ENCODE data around the gene TXNRD2. TPM values are rescaled to one million over a fixed set of nuclear protein-coding genes. Genes with fewer than 3 reads are reported as not detected.

Gene TXNRD2
- polyA plus RNA-seq, 1 donor from 2014 or later = 4.1 TPM

GRCh38 chr22:19879246-19879570 lies 62.4 kb downstream of the TXNRD2 start:
- H3K4me3 ChIP-seq (ENCODE audit: low read length) = no peak overlapping the region
- H3K9ac ChIP-seq (ENCODE audit: low read length) = no peak overlapping the region
- no peaks in the 10 kb centered on the region for H3K9me3 ChIP-seq (ENCODE audit: low read length)
- no peaks in the 10 kb centered on the region for H3K27me3 ChIP-seq (ENCODE audit: insufficient read depth, low read depth, low read length)
- H3K9me2 ChIP-seq (ENCODE audit: insufficient read depth, low read length) = no peaks in the 10 kb centered on the region
- no peak overlapping the region for H2AFZ ChIP-seq (ENCODE audit: low read depth, low read length)
- no peak overlapping the region for H3K27ac ChIP-seq (ENCODE audit: low read length)
- no peaks in the 10 kb centered on the region for H3K79me2 ChIP-seq (replicated peaks; ENCODE audit: insufficient read depth, low read length)
- no peaks in the 10 kb centered on the region for H3K36me3 ChIP-seq (ENCODE audit: insufficient read depth, low read length)
- H3K4me2 ChIP-seq (ENCODE audit: low read length) = no peak overlapping the region
- H3F3A ChIP-seq (ENCODE audit: insufficient read depth, low read length, poor library complexity, severe bottlenecking) = no peaks in the 10 kb centered on the region
- TF ChIP-seq SMC3 (conservative IDR thresholded peaks at IDR 0.05; ENCODE audit: poor library complexity) = no peak
- TF ChIP-seq EP300 (conservative IDR thresholded peaks at IDR 0.05; ENCODE audit: poor library complexity, severe bottlenecking) = no peak
- no peak for TF ChIP-seq EZH2 (IDR thresholded peaks at IDR 0.05; ENCODE audit: borderline replicate concordance, insufficient read depth, low read length, poor library complexity, severe bottlenecking)
- TF ChIP-seq RAD21 (conservative IDR thresholded peaks at IDR 0.05) = no peak
- TF ChIP-seq TAF1 (IDR thresholded peaks at IDR 0.05; ENCODE audit: low read depth) = no peak
- no peak for TF ChIP-seq POLR2AphosphoS5 (IDR thresholded peaks at IDR 0.05)
- TF ChIP-seq REST (IDR thresholded peaks at IDR 0.05; ENCODE audit: borderline replicate concordance) = no peak
- no peak for TF ChIP-seq MXI1 (conservative IDR thresholded peaks at IDR 0.05; ENCODE audit: poor library complexity, severe bottlenecking)
- no peak for TF ChIP-seq CTCF (IDR thresholded peaks at IDR 0.05; ENCODE audit: poor library complexity, severe bottlenecking)
- no peaks in the 10 kb centered on the region for H4K20me1 ChIP-seq (ENCODE audit: insufficient read depth)

GRCh38 chr22:19878461-19879245 lies 63.0 kb downstream of the TXNRD2 start:
- Histone ChIP-seq H3F3A (ENCODE audit: insufficient read depth, low read length, poor library complexity, severe bottlenecking) (no peaks in the 10 kb centered on the region), H3K4me3 (ENCODE audit: low read length) (no peak overlapping the region), H4K20me1 (ENCODE audit: insufficient read depth) (no peaks in the 10 kb centered on the region), H3K4me2 (ENCODE audit: low read length) (no peak overlapping the region), H2AFZ (ENCODE audit: low read depth, low read length) (no peak overlapping the region), H3K9me3 (ENCODE audit: low read length) (no peaks in the 10 kb centered on the region), H3K27ac (ENCODE audit: low read length) (no peak overlapping the region), H3K36me3 (ENCODE audit: insufficient read depth, low read length) (no peaks in the 10 kb centered on the region), H3K9ac (ENCODE audit: low read length) (no peak overlapping the region), H3K27me3 (ENCODE audit: insufficient read depth, low read depth, low read length) (no peaks in the 10 kb centered on the region), H3K79me2 (replicated peaks; ENCODE audit: insufficient read depth, low read length) (no peaks in the 10 kb centered on the region), H3K9me2 (ENCODE audit: insufficient read depth, low read length) (no peaks in the 10 kb centered on the region)
- TF ChIP-seq CTCF (IDR thresholded peaks at IDR 0.05; ENCODE audit: poor library complexity, severe bottlenecking) (no peak), REST (IDR thresholded peaks at IDR 0.05; ENCODE audit: borderline replicate concordance) (no peak), SMC3 (conservative IDR thresholded peaks at IDR 0.05; ENCODE audit: poor library complexity) (no peak), EZH2 (IDR thresholded peaks at IDR 0.05; ENCODE audit: borderline replicate concordance, insufficient read depth, low read length, poor library complexity, severe bottlenecking) (no peak), RAD21 (conservative IDR thresholded peaks at IDR 0.05) (no peak), EP300 (conservative IDR thresholded peaks at IDR 0.05; ENCODE audit: poor library complexity, severe bottlenecking) (no peak), MXI1 (conservative IDR thresholded peaks at IDR 0.05; ENCODE audit: poor library complexity, severe bottlenecking) (no peak), TAF1 (IDR thresholded peaks at IDR 0.05; ENCODE audit: low read depth) (no peak), POLR2AphosphoS5 (IDR thresholded peaks at IDR 0.05) (no peak)
